GM23338 (cell line): ENCODE data around the gene NUDT4. TPM values are rescaled to one million over a fixed set of nuclear protein-coding genes. Genes with fewer than 3 reads are reported as not detected.

Source experiments
- ATAC-seq: fragments of 200-7000 bp; cut with Tn5 transposase; 3 replicates; pipeline ENCODE4 v1.9.1; 2020
- DNase-seq: peaks from one replicate; pipeline ENCODE4 v3.0.0-alpha.2; 2015; ENCODE audit warnings: low spot score
- H2AFZ ChIP-seq: fragments of 200-600 bp; sonication (generic); 2 replicates; pipeline ENCODE4 v1.8.0; 2016; ENCODE audit warnings: antibody characterized with exemption, mild to moderate bottlenecking, moderate library complexity
- H3F3A ChIP-seq: fragments of 200-600 bp; sonication (generic); replicated peaks from 2 replicates; pipeline ENCODE4 v1.8.0; 2017; ENCODE audit warnings: antibody characterized with exemption, mixed run types, low read depth
- H3K27ac ChIP-seq: fragments of 200-600 bp; sonication (generic); 2 replicates; pipeline ENCODE4 v1.6.1; 2016; ENCODE audit warnings: low read depth
- H3K27me3 ChIP-seq: fragments of 200-600 bp; sonication (generic); 2 replicates; pipeline ENCODE4 v1.8.0; 2016; ENCODE audit warnings: mild to moderate bottlenecking, mixed run types, moderate library complexity; ENCODE audit not compliant: insufficient read depth
- H3K36me3 ChIP-seq: fragments of 200-600 bp; sonication (generic); 2 replicates; pipeline ENCODE4 v1.8.0; 2016; ENCODE audit warnings: mild to moderate bottlenecking; ENCODE audit not compliant: insufficient read depth
- H3K4me1 ChIP-seq: fragments of 200-600 bp; sonication (generic); 2 replicates; pipeline ENCODE4 v1.8.0; 2016; ENCODE audit warnings: mild to moderate bottlenecking, moderate library complexity; ENCODE audit not compliant: insufficient read depth
- H3K4me2 ChIP-seq: fragments of 200-600 bp; sonication (generic); 2 replicates; pipeline ENCODE4 v1.7.1; 2017; ENCODE audit warnings: mixed run types
- H3K4me3 ChIP-seq: fragments of 200-600 bp; sonication (generic); 2 replicates; pipeline ENCODE4 v1.6.1; 2016; ENCODE audit warnings: mixed run types
- H3K79me2 ChIP-seq: fragments of 200-600 bp; sonication (generic); replicated peaks from 2 replicates; pipeline ENCODE4 v1.8.0; 2017; ENCODE audit warnings: mild to moderate bottlenecking; ENCODE audit not compliant: insufficient read depth
- H3K9me2 ChIP-seq: fragments of 200-600 bp; sonication (generic); 2 replicates; pipeline ENCODE4 v1.8.0; 2017; ENCODE audit not compliant: insufficient read depth
- H4K20me1 ChIP-seq: fragments of 200-600 bp; sonication (generic); replicated peaks from 2 replicates; pipeline ENCODE4 v1.8.0; 2017; ENCODE audit warnings: mild to moderate bottlenecking; ENCODE audit not compliant: insufficient read depth
- H3K27ac Mint-ChIP-seq: 2 replicates; pipeline ENCODE4 v1.8.0; 2020; ENCODE audit warnings: inconsistent platforms, mild to moderate bottlenecking, moderate library complexity, mixed read lengths
- H3K27me3 Mint-ChIP-seq: 3 replicates; pipeline ENCODE4 v1.8.0; 2022; ENCODE audit warnings: low read depth, mild to moderate bottlenecking, moderate library complexity, mixed read lengths, inconsistent platforms; ENCODE audit not compliant: insufficient read depth, poor library complexity
- H3K36me3 Mint-ChIP-seq: 3 replicates; pipeline ENCODE4 v1.8.0; 2021; ENCODE audit warnings: low read depth, mild to moderate bottlenecking, inconsistent platforms, moderate library complexity, mixed read lengths
- H3K4me1 Mint-ChIP-seq: 3 replicates; pipeline ENCODE4 v1.8.0; 2020; ENCODE audit warnings: mild to moderate bottlenecking, inconsistent platforms, mixed read lengths
- H3K4me3 Mint-ChIP-seq: 3 replicates; pipeline ENCODE4 v1.8.0; 2021; ENCODE audit warnings: moderate library complexity, mild to moderate bottlenecking, inconsistent platforms, mixed read lengths
- H3K9me3 Mint-ChIP-seq: 3 replicates; pipeline ENCODE4 v1.8.0; 2020; ENCODE audit warnings: moderate library complexity, mild to moderate bottlenecking, inconsistent platforms, mixed read lengths
- CREB1 ChIP-seq: fragments of 250-450 bp; sonication (Bioruptor Pico); IDR thresholded peaks from 2 replicates; pipeline ENCODE4 v1.5.0; 2020; ENCODE audit warnings: low read depth, mild to moderate bottlenecking, moderate library complexity
- EZH2phosphoT487 ChIP-seq: fragments of 200-600 bp; sonication (generic); IDR thresholded peaks from one replicate; pipeline ENCODE4 v1.8.1; 2018; ENCODE audit warnings: antibody characterized with exemption; ENCODE audit not compliant: unreplicated experiment
- JUNB ChIP-seq: IDR thresholded peaks from one replicate; pipeline ENCODE4 v1.6.1; 2016; ENCODE audit warnings: antibody characterized with exemption; ENCODE audit not compliant: unreplicated experiment
- NANOG ChIP-seq: IDR thresholded peaks from 2 replicates; pipeline ENCODE4 v1.6.1; 2016; ENCODE audit warnings: antibody characterized with exemption, borderline replicate concordance
- polyA plus RNA-seq: library from polyadenylated mRNA; unstranded; fragments of >200 nt; fragmentation: Nextera tagmentation; extraction: Ambion mirVana; gene quantifications from 2 replicates; pipeline ENCODE4 v1.2.1, GENCODE V29; 2016
- total RNA-seq: library from RNA; depleted of rRNA; stranded (reverse); fragments of >200 nt; shearing (Covaris generic); gene quantifications from 2 replicates; pipeline ENCODE4 v1.2.3, GENCODE V29; 2014
- TF ChIP-seq, protein P1 (sequence below): fragments of 250-450 bp; sonication (Bioruptor Pico); IDR thresholded peaks from 2 replicates; pipeline ENCODE4 v1.5.0; 2020; ENCODE audit warnings: mild to moderate bottlenecking, moderate library complexity
- TF ChIP-seq, protein P2 (sequence below): IDR thresholded peaks from one replicate; pipeline ENCODE4 v1.6.1; 2018; ENCODE audit warnings: antibody characterized with exemption; ENCODE audit not compliant: unreplicated experiment
- TF ChIP-seq, protein P3 (sequence below), 2 experiments: fragments of 200-600 bp in 1 of 2; sonication (generic) in 1 of 2; conservative IDR thresholded peaks; 2 replicates each; pipeline versions ENCODE4 v1.5.1 to v1.6.1; 2016 to 2017; ENCODE audit warnings: antibody characterized with exemption in 2 of 2, low read depth in 2 of 2, mild to moderate bottlenecking in 2 of 2, moderate library complexity in 1 of 2

The NUDT4 gene
- total and polyA plus RNA-seq, 2 experiments from 2014 or later, result 32.3 to 67.2 TPM

DNA sequence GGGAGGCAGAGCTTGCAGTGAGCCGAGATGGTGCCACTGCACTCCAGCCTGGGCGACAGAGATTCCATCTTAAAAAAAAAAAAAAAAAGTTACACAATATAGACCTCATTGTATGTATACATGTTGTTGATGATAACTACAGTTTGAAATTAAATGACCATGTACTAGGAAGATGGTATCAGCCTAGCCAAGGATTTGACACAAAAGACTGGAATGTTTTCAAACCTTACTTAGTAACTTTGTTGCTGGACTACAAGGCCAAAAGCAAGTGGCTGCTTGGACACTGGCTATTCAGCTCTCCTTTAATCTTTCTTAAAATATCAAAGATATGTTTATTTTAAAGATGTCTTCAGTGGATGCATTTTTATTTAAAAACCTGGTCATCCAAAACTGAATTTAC lies 18.9 kb upstream of the NUDT4 start (continued):
- TF ChIP-seq, protein P1, sequence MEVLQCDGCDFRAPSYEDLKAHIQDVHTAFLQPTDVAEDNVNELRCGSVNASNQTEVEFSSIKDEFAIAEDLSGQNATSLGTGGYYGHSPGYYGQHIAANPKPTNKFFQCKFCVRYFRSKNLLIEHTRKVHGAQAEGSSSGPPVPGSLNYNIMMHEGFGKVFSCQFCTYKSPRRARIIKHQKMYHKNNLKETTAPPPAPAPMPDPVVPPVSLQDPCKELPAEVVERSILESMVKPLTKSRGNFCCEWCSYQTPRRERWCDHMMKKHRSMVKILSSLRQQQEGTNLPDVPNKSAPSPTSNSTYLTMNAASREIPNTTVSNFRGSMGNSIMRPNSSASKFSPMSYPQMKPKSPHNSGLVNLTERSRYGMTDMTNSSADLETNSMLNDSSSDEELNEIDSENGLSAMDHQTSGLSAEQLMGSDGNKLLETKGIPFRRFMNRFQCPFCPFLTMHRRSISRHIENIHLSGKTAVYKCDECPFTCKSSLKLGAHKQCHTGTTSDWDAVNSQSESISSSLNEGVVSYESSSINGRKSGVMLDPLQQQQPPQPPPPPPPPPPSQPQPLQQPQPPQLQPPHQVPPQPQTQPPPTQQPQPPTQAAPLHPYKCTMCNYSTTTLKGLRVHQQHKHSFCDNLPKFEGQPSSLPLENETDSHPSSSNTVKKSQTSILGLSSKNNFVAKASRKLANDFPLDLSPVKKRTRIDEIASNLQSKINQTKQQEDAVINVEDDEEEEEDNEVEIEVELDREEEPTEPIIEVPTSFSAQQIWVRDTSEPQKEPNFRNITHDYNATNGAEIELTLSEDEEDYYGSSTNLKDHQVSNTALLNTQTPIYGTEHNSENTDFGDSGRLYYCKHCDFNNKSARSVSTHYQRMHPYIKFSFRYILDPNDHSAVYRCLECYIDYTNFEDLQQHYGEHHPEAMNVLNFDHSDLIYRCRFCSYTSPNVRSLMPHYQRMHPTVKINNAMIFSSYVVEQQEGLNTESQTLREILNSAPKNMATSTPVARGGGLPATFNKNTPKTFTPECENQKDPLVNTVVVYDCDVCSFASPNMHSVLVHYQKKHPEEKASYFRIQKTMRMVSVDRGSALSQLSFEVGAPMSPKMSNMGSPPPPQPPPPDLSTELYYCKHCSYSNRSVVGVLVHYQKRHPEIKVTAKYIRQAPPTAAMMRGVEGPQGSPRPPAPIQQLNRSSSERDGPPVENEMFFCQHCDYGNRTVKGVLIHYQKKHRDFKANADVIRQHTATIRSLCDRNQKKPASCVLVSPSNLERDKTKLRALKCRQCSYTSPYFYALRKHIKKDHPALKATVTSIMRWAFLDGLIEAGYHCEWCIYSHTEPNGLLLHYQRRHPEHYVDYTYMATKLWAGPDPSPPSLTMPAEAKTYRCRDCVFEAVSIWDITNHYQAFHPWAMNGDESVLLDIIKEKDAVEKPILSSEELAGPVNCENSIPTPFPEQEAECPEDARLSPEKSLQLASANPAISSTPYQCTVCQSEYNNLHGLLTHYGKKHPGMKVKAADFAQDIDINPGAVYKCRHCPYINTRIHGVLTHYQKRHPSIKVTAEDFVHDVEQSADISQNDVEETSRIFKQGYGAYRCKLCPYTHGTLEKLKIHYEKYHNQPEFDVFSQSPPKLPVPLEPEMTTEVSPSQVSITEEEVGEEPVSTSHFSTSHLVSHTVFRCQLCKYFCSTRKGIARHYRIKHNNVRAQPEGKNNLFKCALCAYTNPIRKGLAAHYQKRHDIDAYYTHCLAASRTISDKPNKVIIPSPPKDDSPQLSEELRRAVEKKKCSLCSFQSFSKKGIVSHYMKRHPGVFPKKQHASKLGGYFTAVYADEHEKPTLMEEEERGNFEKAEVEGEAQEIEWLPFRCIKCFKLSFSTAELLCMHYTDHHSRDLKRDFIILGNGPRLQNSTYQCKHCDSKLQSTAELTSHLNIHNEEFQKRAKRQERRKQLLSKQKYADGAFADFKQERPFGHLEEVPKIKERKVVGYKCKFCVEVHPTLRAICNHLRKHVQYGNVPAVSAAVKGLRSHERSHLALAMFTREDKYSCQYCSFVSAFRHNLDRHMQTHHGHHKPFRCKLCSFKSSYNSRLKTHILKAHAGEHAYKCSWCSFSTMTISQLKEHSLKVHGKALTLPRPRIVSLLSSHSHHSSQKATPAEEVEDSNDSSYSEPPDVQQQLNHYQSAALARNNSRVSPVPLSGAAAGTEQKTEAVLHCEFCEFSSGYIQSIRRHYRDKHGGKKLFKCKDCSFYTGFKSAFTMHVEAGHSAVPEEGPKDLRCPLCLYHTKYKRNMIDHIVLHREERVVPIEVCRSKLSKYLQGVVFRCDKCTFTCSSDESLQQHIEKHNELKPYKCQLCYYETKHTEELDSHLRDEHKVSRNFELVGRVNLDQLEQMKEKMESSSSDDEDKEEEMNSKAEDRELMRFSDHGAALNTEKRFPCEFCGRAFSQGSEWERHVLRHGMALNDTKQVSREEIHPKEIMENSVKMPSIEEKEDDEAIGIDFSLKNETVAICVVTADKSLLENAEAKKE (CRISPR knock-in tag), result no peak
- TF ChIP-seq NANOG, result no peak

DNA sequence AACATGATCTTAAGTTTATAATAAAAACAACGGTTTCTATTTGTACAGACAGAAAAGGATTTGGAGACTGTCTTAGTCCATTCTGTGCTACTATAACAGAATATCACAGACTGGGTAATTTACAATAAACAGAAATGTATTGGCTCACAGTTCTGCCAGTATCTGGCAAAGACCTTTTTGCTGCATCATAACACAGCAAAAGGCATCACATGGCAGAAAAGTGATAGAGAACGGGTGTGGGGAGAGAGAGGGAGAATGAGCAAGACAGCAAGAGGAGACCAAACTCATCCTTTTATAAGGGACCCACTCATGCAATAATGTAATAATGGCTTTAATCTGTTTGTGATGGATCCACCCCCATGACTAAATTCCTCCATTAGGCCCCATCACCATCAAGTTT lies 17.0 kb upstream of the NUDT4 start:
- H3F3A ChIP-seq, result no peaks in the 10 kb centered on the region
- no peaks in the 10 kb centered on the region for H4K20me1 ChIP-seq
- no peaks in the 10 kb centered on the region for H3K4me1 ChIP-seq
- no peaks in the 10 kb centered on the region for H3K27me3 ChIP-seq
- ATAC-seq (no peak), DNase-seq (no peak)
- no peaks in the 10 kb centered on the region for H3K9me2 ChIP-seq
- H3K27me3 Mint-ChIP-seq, result peaks cover 5% of the 10 kb centered on the region
- H3K9me3 Mint-ChIP-seq, result no peaks in the 10 kb centered on the region
- no peak overlapping the region for H2AFZ ChIP-seq
- H3K27ac Mint-ChIP-seq, result no peak overlapping the region
- no peaks in the 10 kb centered on the region for H3K36me3 Mint-ChIP-seq
- H3K79me2 ChIP-seq, result no peaks in the 10 kb centered on the region
- H3K4me1 Mint-ChIP-seq, result peaks cover 3% of the 10 kb centered on the region; the same call in 2 of the 3 replicates
- no peak overlapping the region for H3K27ac ChIP-seq
- H3K36me3 ChIP-seq, result no peaks in the 10 kb centered on the region
- H3K4me3 ChIP-seq, result no peak overlapping the region
- H3K4me3 Mint-ChIP-seq, result no peak overlapping the region
- H3K4me2 ChIP-seq, result no peak overlapping the region
- no peak for TF ChIP-seq CREB1 (CRISPR knock-in tag)
- no peak for TF ChIP-seq JUNB
- TF ChIP-seq, protein P2, sequence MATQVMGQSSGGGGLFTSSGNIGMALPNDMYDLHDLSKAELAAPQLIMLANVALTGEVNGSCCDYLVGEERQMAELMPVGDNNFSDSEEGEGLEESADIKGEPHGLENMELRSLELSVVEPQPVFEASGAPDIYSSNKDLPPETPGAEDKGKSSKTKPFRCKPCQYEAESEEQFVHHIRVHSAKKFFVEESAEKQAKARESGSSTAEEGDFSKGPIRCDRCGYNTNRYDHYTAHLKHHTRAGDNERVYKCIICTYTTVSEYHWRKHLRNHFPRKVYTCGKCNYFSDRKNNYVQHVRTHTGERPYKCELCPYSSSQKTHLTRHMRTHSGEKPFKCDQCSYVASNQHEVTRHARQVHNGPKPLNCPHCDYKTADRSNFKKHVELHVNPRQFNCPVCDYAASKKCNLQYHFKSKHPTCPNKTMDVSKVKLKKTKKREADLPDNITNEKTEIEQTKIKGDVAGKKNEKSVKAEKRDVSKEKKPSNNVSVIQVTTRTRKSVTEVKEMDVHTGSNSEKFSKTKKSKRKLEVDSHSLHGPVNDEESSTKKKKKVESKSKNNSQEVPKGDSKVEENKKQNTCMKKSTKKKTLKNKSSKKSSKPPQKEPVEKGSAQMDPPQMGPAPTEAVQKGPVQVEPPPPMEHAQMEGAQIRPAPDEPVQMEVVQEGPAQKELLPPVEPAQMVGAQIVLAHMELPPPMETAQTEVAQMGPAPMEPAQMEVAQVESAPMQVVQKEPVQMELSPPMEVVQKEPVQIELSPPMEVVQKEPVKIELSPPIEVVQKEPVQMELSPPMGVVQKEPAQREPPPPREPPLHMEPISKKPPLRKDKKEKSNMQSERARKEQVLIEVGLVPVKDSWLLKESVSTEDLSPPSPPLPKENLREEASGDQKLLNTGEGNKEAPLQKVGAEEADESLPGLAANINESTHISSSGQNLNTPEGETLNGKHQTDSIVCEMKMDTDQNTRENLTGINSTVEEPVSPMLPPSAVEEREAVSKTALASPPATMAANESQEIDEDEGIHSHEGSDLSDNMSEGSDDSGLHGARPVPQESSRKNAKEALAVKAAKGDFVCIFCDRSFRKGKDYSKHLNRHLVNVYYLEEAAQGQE, result no peak
- no peak for TF ChIP-seq EZH2phosphoT487
- TF ChIP-seq, protein P3, sequence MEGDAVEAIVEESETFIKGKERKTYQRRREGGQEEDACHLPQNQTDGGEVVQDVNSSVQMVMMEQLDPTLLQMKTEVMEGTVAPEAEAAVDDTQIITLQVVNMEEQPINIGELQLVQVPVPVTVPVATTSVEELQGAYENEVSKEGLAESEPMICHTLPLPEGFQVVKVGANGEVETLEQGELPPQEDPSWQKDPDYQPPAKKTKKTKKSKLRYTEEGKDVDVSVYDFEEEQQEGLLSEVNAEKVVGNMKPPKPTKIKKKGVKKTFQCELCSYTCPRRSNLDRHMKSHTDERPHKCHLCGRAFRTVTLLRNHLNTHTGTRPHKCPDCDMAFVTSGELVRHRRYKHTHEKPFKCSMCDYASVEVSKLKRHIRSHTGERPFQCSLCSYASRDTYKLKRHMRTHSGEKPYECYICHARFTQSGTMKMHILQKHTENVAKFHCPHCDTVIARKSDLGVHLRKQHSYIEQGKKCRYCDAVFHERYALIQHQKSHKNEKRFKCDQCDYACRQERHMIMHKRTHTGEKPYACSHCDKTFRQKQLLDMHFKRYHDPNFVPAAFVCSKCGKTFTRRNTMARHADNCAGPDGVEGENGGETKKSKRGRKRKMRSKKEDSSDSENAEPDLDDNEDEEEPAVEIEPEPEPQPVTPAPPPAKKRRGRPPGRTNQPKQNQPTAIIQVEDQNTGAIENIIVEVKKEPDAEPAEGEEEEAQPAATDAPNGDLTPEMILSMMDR (conservative IDR thresholded peaks at IDR 0.05; ENCODE audit: low read depth in 2 of 2), result no peak
